Islet precursor cell (in vitro differentiated cells): ENCODE results near the gene ANKRD60.

Experiments used
- DNase-seq: peaks from one replicate; pipeline ENCODE4 v3.0.0-alpha.2; 2018

The ANKRD60 gene, protein sequence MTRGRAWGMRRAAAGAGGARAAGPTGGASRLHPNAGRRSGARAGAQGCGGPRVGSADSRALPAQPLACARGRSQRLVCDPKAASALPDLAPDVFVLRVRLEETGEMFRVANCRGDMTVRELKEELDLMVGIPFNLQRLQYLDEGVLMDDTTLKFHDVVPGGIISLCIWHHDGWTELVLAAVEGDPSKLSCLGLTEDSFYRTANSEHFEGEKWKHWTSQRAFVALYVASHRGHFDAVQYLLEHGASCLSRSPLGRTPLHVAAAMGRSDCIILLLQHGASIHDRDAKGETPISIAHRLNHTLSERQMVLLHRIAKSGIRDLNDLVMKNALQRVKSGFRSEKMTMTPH

GRCh38 chr20:58228484-58229197, at the start of gene ANKRD60:
ANKRD60 (minus strand) TSS chr20:58228653; CDS start chr20:58228653, 0 bp downstream.
- peak; percentile 66 for DNase-seq

DNA sequence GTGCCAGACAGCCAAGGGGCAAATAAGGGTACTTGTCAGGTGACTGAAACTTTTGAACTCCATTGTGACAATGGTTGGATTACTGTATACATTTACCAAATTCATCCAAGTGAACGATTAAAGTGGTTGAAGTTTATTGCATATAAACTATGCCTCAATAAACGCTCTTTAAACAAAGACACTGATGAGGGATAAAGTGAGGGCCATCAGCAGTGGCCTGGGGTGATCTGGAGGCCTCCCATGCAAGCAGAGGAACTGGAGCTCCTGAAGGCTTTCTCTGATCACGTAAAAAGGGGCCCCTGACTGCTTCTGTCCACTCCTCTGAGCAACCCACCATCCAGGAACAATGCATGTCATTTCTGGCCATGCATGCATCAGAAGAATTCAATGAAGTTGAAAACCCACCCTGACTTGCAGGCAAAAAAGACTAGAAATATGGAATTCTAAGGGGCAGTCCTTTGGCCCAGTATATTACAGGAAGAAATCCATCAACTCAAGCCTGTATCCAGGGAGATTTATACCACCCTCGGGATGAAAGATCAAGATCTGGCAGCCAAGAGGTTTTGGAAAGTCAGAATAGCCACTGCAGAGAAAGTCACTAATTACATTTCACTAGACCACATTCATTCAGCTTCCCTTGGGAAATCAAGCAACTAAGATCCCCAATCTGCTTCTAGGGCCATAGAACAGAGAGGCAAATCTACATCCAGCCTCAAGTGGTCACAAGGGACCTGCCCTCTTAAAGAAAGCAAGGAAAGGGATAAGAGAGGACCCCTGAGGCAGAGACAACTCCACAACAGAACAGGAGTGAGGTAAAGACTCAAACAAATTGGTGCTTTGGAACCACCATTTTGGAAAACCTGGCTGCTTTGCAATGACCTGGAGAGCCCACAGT, 49.4 kb upstream of the ANKRD60 start:
- DNase-seq: no peak

- DNase-seq: no peak
These were observed 48.7 kb upstream of the ANKRD60 start for GRCh38 chr20:58277107-58277506.

GRCh38 chr20:58274384-58274783, 45.9 kb upstream of the ANKRD60 start:
- no peak for DNase-seq

- DNase-seq: no peak
These were observed 43.3 kb upstream of the ANKRD60 start for GRCh38 chr20:58271606-58272351.

DNA sequence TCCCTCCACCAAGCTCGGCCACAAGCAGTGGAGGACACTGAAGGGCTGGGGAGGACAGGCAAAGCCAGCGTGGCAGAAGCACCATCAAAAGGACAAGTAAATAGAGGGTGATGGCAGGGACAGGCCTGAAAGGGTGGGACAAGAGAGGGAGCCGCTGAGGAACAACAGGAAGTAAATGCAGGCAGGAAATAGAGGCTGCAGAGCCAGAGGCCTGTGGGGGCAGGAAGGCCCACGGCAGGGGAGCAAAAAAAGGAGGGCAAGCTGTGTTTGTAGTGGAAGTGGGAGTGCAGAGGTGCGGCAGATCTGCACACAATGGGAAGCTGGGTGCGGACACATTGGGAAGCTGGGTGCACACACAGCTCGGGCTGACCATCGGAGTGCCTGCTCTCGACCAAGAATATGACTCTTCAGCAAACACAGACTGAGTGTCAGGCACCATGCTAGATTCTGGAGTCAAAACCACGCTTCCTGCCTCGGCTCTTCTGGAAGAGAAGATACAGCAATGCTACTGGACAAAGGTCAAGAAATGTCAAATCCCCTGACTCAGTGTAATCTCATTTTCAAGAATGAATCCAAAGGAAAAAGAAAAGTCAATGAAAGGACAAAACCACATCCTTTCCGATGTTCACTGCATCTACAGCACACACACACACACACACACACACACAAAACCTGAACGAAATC, 40.6 kb upstream of the ANKRD60 start:
- no peak for DNase-seq

GRCh38 chr20:58268421-58268821, 40.0 kb upstream of the ANKRD60 start:
- no peak for DNase-seq

GRCh38 chr20:58267389-58268215, 39.1 kb upstream of the ANKRD60 start:
- no peak for DNase-seq

GRCh38 chr20:58264271-58264670, 35.8 kb upstream of the ANKRD60 start:
- no peak for DNase-seq

DNA sequence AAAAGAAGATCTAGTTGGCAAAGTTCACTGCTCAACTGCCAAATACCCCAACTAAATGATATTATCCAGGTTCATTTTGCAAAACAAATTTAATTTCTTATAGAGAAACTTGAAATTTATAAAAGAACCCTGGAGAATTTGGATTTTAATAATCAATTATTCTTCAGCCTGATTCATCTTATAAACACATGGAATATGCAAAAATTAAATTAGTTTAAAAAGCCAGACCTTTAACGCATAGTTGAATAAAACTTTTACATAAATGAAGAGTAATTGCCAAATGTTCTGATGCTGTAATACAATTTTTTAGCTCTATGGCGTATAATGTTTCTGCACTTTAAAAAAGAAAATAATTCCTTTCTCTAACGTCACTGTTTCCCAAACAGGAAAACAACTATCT, 33.2 kb upstream of the ANKRD60 start:
- DNase-seq: no peak

DNA sequence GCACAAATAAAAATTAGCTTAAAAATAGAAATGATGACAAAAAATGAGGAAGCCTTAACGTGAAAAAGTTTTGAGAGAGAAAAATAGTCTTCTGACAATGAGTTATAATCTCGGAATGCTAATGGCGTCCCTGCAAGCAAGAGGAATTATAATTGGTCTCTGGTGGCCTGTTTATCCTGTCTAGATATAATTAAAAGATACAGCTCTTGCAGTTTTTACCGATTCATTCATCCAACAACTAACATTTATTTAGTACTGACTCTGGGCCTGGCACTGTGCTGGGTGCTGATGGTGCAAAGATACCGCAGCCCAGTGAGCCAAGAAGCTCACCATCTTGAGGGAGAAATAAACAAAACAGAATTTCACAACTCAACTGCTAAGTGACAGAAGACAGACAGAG, 31.6 kb upstream of the ANKRD60 start:
- DNase-seq: no peak

DNA sequence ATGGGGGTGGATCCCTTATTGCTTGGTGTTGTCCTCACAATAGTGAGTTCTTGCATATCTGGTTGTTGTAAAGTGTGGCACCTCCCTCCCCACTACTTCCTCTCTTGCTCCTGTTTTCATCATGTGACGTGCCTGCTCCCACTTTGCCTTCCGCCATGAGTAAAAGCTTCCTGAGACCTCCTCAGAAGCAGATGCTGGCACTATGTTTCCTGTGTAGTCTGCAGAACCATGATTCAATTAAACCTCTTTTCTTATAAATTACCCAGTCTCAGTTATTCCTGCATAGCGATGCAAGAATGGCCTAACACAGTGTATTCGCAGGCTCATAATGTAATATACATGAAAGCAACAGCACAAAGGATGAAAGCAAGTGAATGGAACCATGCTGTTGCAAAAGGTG, 28.4 kb upstream of the ANKRD60 start:
- no peak for DNase-seq

DNA sequence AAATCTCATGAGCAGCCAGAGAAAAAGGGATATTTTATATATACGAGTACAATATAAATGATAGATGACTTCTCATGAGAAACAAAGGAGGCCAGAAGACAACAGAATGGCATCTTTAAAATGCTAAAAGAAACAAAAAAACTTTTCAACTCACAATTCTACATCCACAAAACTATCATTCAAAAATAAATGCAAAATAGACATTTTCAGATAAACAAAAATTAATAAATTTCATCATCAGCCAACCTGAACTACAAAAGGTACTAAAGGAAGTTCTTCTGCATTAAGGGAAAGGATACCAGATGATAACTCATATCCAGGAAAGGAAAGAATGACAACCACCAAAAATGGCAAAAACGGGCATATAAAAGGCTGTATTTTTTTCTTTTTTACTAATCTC, 27.9 kb upstream of the ANKRD60 start:
- no peak for DNase-seq

DNA sequence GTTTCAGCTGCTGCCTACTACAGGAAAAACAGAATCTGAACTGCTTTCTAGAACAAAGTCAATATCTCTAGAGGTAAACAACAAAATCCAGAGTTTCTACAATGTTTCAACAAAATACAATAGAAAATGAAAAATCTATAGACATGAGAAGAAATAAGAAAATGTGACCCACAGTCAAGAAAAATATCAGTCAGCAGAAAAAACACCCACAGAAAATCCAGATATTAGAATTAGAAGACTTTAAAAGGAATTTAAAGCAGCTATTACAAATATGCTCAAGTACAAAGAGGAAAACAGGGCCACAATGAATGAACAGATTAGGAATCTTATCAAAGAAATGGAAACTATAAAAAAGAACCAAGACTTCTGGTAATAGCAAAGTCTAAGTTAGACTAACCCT, 26.4 kb upstream of the ANKRD60 start:
- DNase-seq: no peak

- DNase-seq: no peak
These were observed 23.6 kb upstream of the ANKRD60 start for GRCh38 chr20:58251979-58252591.

GRCh38 chr20:58251348-58251978, 23.0 kb upstream of the ANKRD60 start:
- DNase-seq: peak; percentile 68

- peak; percentile 66 for DNase-seq
These were observed 17.9 kb upstream of the ANKRD60 start for GRCh38 chr20:58246346-58246745.

DNA sequence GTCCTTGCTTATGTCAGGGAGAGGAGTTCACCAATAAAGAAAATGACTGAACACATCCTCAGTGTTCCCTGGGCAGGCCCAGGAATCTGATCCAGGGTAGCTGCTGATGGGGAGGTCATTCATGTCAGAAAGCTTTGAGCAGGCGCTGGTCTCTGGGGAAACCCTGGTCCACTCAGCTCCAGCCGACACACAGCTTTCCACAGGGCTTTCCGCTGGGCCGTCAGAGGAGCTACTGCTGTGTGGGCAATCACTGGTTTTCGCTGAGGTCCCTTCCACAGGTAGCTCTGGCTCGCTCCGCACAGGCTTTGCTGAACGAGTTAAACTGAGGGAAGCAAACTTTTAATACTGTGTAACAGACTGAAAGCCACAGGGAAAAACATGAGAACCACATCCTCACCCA, 17.5 kb upstream of the ANKRD60 start:
- no peak for DNase-seq

- DNase-seq: no peak
These were observed 16.9 kb upstream of the ANKRD60 start for GRCh38 chr20:58245181-58245891.
